K562 treated with DMSO at 1 percent for 48 hours (cell line): ENCODE results near the gene AGAP1. TPM values are rescaled to one million over a fixed set of nuclear protein-coding genes. Genes with fewer than 3 reads are reported as not detected.

Experiments used
- total RNA-seq: library from RNA; unstranded; fragments of 300-600 nt; gene quantifications from 2 replicates; pipeline ENCODE4 v1.2.3, GENCODE V29; 2022; ENCODE audit warnings: low replicate concordance; ENCODE audit errors: extremely low read depth

Gene AGAP1
- not detected in 2 replicates for total RNA-seq

GRCh38 chr2:235493775-235494715, at the start of gene AGAP1:
AGAP1 (plus strand) TSS chr2:235494043.

GRCh38 chr2:236168110-236169080, 674.6 kb downstream of the AGAP1 start, which contains the start of gene GBX2:
GBX2 (minus strand) TSS chr2:236168386; CDS start chr2:236167971, 415 bp downstream.

